ENCODE measurements around the gene INPP4B.

- TF ChIP-seq, protein P1, sequence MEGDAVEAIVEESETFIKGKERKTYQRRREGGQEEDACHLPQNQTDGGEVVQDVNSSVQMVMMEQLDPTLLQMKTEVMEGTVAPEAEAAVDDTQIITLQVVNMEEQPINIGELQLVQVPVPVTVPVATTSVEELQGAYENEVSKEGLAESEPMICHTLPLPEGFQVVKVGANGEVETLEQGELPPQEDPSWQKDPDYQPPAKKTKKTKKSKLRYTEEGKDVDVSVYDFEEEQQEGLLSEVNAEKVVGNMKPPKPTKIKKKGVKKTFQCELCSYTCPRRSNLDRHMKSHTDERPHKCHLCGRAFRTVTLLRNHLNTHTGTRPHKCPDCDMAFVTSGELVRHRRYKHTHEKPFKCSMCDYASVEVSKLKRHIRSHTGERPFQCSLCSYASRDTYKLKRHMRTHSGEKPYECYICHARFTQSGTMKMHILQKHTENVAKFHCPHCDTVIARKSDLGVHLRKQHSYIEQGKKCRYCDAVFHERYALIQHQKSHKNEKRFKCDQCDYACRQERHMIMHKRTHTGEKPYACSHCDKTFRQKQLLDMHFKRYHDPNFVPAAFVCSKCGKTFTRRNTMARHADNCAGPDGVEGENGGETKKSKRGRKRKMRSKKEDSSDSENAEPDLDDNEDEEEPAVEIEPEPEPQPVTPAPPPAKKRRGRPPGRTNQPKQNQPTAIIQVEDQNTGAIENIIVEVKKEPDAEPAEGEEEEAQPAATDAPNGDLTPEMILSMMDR (IDR thresholded peaks at IDR 0.05), result no peak
- no peak for TF ChIP-seq POLR2A (IDR thresholded peaks at IDR 0.05)
Measured at GRCh38 chr4:142088906-142089305, 757.2 kb downstream of the INPP4B start.

Data from Peyer's patch (tissue), 4 donors.